GM12864 (cell line): ENCODE measurements around the gene ACD.

Experiments
- DNase-seq: peaks from one replicate; pipeline ENCODE4 v3.0.0-alpha.2; 2011; ENCODE audit warnings: low read depth
- H3K4me3 ChIP-seq: 2 replicates; pipeline ENCODE4 v1.5.1; 2011; ENCODE audit warnings: mild to moderate bottlenecking, low read depth, low read length, control low read depth
- CTCF ChIP-seq: IDR thresholded peaks from 2 replicates; pipeline ENCODE4 v1.5.1; 2011; ENCODE audit warnings: low read depth, mild to moderate bottlenecking, moderate library complexity, low read length, control low read depth, inconsistent platforms; ENCODE audit errors: missing control alignments

Gene ACD

DNA sequence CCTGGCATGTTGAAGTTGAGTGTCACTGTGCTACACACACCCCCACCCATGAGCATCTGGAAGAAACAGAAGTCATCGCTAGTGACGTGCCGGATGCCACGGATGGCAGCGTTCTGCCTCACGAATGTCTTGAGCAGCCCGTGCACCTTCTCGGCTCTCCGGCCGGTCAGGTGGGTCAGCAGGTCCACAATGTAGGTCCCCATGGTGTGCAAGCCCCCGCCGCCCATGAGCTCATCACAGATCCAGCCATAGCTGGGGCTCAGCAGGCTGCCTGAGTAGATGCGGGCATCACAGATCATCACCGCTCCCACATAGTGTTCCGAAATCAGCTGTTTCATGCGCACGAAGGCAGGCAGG lies 15.5 kb upstream of the ACD start:
- no peak for TF ChIP-seq CTCF
- no peak overlapping the region for H3K4me3 ChIP-seq
- no peak for DNase-seq

- no peak for DNase-seq
- no peak overlapping the region for H3K4me3 ChIP-seq
- TF ChIP-seq CTCF = no peak
Measured at GRCh38 chr16:67674851-67675578, 15.0 kb upstream of the ACD start.

- H3K4me3 ChIP-seq = no peak overlapping the region
- TF ChIP-seq CTCF = no peak
- DNase-seq = no peak
Measured at GRCh38 chr16:67673712-67674580, 13.9 kb upstream of the ACD start.

- peak; percentile 90 for TF ChIP-seq CTCF
- H3K4me3 ChIP-seq = no peak overlapping the region
- DNase-seq = no peak
Measured at GRCh38 chr16:67672739-67673662, 12.9 kb upstream of the ACD start.

- TF ChIP-seq CTCF = no peak
- DNase-seq = no peak
- H3K4me3 ChIP-seq = no peak overlapping the region
Measured at GRCh38 chr16:67672306-67672705, 12.2 kb upstream of the ACD start.

DNA sequence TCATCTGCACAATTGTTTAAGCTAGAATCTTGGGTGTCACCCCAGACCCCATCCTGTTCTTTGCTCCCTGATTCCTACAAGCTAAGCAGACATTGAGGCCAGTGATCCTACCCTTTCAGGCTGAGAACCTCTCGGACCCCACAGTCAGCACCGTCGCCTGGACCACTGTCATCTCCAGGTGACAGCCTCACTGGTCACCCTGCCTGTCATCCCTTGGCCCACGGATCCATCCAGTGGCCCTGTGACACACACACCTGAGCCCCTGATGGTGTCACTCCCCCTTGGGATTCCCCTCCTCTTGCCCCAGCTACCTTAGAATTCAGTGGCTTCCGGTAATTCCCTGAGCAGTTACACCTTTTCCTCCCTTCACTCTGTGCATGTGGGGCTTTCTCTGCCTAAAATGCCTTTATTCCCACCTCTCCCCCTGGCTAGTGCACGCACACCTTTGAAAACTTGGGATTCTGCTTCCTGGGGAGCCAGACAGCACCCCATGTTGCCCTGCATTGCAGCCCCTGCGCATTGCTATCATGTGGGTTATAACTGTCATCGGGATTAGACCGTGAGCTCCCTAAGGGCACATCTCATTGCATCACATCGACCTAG lies 9.5 kb upstream of the ACD start:
- no peak for TF ChIP-seq CTCF
- no peak for DNase-seq
- no peak overlapping the region for H3K4me3 ChIP-seq
